AG10803 (cell line): ENCODE measurements around the gene DGKQ.

Experiments used
- DNase-seq: peaks from one replicate; pipeline ENCODE4 v3.0.0; 2010; ENCODE audit warnings: low read depth
- H3K4me3 ChIP-seq: 2 replicates; pipeline ENCODE4 v1.5.1; 2011; ENCODE audit warnings: mild to moderate bottlenecking, low read length, control low read depth
- TF ChIP-seq, protein P1 (sequence below): conservative IDR thresholded peaks from 2 replicates; pipeline ENCODE4 v1.5.1; 2011; ENCODE audit warnings: mild to moderate bottlenecking, low read length, control low read depth, inconsistent platforms

The DGKQ gene

DNA sequence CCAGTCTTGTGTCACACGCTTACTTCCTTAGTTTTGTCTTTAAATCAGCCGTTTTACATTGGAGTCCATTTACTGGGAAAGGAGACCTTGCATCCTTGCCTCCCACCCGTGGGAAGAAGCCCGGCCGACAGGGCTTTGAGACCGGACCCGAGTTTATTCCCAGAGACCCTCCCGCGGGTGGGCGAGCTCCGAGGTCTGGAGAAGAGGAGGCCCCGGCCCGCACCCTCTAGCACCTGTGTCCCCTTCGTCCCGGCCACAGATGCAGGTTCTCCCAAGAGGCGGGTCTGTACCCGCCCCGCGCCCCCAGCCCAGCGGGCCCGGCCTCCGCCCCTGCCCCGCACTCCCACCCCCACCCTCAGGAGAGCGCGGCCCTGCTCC, 23.6 kb upstream of the DGKQ start:
- DNase-seq, result no peak
- TF ChIP-seq, protein P1, sequence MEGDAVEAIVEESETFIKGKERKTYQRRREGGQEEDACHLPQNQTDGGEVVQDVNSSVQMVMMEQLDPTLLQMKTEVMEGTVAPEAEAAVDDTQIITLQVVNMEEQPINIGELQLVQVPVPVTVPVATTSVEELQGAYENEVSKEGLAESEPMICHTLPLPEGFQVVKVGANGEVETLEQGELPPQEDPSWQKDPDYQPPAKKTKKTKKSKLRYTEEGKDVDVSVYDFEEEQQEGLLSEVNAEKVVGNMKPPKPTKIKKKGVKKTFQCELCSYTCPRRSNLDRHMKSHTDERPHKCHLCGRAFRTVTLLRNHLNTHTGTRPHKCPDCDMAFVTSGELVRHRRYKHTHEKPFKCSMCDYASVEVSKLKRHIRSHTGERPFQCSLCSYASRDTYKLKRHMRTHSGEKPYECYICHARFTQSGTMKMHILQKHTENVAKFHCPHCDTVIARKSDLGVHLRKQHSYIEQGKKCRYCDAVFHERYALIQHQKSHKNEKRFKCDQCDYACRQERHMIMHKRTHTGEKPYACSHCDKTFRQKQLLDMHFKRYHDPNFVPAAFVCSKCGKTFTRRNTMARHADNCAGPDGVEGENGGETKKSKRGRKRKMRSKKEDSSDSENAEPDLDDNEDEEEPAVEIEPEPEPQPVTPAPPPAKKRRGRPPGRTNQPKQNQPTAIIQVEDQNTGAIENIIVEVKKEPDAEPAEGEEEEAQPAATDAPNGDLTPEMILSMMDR, result no peak
- H3K4me3 ChIP-seq, result no peak overlapping the region

DNA sequence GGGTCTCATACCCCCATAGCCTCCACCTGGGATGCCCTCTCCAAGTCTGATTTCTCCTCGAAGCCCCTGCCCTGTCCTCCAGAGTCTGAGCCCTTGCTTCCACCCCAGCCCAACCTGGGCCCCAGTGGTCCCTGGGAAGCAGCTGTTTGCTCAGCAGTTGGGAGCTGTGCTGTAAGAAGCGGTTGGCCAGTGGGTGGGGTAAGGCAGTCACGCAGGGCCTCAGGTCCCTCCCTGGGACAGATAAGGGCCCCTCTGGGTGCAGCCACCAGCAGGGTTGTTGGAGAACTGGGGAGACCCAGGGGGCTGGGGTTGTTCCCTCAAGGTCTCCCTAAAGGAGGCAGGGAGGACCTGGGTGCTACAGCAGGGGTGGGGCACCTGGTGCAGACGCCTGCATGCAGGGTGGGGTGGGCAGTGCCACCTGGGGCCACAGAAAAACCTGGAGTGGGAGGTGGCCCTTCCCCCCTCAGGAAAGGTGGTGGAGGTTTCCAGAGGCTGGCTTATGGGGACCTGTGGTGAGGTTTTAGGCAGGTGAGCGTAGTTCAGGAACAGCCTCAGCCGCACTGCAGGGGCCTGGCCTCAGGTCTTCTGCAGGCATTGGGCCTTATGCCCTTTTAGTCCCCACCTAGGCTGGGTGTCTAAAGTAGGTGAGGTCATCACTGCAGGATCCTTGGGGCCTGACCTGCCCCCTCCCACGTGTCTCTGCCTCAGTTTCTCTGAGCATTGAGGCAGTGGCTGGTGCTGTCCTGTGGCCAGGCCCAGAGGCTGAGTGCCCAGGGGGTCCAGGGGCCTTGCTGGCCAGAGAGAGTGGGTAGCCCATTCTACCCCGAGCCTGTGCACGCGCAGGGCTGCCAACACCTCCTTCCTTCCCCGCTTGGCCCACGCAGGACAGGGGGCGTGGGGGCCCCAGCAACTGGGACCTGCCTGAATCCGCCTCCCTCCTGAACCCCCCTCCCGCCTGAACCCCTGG, 22.9 kb upstream of the DGKQ start:
- TF ChIP-seq, protein P1, result no peak
- DNase-seq, result no peak
- H3K4me3 ChIP-seq, result no peak overlapping the region

DNA sequence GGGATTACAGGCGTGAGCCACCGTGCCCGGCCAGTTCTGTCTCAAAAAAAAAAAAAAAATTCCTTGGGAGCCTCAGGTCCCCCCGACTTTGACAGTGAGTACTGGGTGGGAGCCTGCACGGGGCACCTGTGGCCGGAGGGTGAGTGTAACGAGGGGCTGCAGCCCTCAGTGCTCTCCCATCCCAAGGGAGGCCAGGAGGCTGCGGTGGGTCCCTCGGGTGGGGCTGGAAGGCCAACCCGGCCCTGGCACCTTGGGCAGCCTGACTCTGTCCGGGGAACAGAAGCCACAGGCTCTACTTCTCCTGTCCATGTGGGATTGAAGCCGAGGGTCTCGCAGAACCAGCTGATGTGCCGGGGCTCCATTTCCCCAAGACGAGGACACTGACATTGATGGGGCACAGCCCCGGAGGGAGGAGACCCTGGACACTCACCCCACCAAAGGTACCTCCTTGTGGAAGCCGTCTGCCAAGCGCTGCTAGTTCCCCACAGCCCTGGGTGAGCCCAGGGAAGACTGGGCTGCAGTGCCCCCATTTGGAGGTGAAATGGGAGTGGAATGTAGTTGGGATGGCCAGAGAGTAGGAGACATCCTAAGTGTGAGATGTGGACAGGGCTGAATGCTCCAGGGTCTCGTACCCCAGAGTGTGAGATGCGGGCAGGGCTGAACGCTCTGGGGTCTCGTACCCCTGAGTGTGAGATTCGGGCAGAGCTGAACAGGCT, 22.1 kb upstream of the DGKQ start:
- TF ChIP-seq, protein P1, result no peak
- no peak for DNase-seq
- no peak overlapping the region for H3K4me3 ChIP-seq

DNA sequence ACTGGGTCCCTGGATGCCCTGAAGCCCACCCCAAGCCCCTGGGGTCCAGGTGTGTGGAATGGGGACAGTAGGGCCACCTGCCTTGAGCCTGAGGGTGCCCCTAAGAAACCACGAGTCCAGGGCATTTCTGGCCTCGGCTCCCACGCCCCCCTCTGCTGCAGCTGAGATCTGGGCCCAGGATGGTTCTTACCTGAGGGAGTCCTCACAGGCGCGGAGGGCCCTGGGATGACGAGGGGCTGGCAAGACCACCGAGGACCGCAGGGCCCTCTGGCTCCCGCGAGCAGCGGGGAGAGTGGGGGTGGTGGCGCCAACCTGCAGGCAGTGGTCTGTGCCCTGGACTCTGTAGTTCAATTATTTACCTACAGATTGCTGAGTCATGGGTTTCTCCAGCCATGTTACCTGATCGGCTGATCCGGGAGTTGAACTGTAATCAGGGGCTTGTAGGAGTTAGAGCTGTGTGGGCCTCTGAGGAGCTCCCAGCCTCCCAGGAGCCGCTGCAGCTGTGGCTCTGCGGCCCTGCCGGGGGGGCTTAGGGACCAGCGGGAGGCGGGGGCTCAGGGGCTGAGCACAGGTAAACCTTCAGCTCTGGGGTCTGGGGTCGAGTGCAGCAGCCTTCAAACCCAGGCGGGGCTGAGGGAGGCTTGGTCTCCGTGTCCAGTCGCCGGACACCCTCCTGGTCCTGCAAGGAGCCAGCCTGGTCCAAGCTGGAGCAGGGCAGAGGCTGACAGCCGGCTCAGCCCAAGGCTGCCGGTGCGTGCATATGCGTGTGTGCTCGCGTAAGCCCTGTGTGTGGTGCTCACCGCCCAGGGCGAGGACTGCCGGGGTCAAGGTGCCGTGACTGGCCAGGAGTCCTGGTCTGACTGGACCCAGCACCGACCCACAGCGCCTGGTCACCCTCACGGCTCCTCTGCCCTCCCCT, 20.0 kb upstream of the DGKQ start, which contains the start of gene SLC26A1:
Gene SLC26A1, minus strand, starts transcription at position 294 of the 919 bp plus-strand sequence. CDS start 1,701 bp downstream, outside the sequence.
- TF ChIP-seq, protein P1, result no peak
- no peak within 1 kb of the TSS for H3K4me3 ChIP-seq
- DNase-seq, result no peak

DNA sequence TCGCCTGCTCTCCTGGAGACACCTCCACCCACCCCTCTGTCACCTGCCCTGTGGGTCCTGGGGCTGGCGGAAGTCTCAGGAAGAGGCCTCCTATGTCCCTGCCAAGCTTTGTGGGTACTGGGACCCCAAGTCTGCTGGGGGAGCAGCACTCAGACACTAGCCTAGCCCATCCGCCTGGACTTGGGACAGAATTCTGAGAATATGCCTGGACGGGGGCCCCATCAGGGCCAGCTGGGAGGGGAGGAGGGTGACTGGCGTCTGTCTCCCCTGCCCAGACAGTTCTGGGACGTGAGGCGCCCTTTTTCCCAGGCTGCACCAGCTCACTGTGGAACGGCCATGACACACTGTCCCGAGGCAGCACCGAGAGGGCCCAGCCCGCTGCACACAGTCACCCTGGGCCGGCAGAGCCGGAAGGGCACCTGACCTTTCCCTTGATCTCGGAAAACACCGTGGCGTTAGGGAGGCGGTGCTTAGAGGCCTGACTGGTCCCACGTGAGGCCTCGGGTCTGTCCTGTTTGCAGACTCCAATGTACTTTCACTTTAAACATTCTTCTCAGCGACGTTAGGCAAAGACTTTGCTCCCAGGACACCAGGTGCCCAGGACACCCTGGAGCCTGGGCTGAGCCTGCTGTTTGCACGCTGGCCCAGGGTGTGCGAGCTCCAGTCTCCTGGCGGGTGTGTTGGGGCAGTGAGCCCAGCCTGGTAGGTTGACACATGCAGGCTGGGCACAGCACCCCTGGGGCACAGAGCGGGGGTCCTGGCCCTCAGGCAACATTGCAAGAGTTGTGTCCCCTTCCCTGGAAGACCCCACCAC, 19.1 kb upstream of the DGKQ start:
- H3K4me3 ChIP-seq, result no peak overlapping the region
- TF ChIP-seq, protein P1, result no peak
- DNase-seq, result no peak
